Transverse colon (tissue), 4 donors: ENCODE data around the gene MVB12A. TPM values are rescaled to one million over a fixed set of nuclear protein-coding genes. Genes with fewer than 3 reads are reported as not detected.

Experiments used
- DNase-seq: peaks from one replicate; pipeline ENCODE4 v3.0.0-alpha.2; 2019
- H3K27ac ChIP-seq, 4 donors: fragments of 200-600 bp; sonication (generic); 2 replicates each; pipeline ENCODE4 v1.5.1; 2016 to 2018; ENCODE audit warnings: inconsistent platforms in 4 of 4
- H3K27me3 ChIP-seq: fragments of 200-600 bp; sonication (generic); 2 replicates; pipeline ENCODE4 v1.5.1; 2017; ENCODE audit warnings: inconsistent platforms
- H3K36me3 ChIP-seq, 4 donors: fragments of 200-600 bp; sonication (generic); 2 replicates each; pipeline ENCODE4 v1.5.1; 2017 to 2019; ENCODE audit warnings: inconsistent platforms in 4 of 4
- H3K4me1 ChIP-seq, 4 donors: fragments of 200-600 bp; sonication (generic); 2 replicates each; pipeline ENCODE4 v1.5.1; 2017 to 2020; ENCODE audit warnings: inconsistent platforms in 4 of 4
- H3K4me3 ChIP-seq, 4 donors: fragments of 200-600 bp; sonication (generic); 1 replicate in 1 of 4; 2 replicates in 3 of 4; pipeline versions ENCODE4 v1.5.1 to v1.6.1; 2017 to 2019; ENCODE audit warnings: inconsistent platforms in 4 of 4
- H3K9me3 ChIP-seq, 2 donors: fragments of 200-600 bp; sonication (generic); 2 replicates each; pipeline ENCODE4 v1.5.1; 2017 to 2019; ENCODE audit warnings: inconsistent platforms in 2 of 2
- CTCF ChIP-seq, 5 experiments: fragments of 200-600 bp in 3 of 5; fragments of 450-650 bp in 2 of 5; sonication (generic) in 3 of 5; IDR thresholded peaks; 1 replicate in 2 of 5; 2 replicates in 3 of 5; pipeline ENCODE4 v1.5.1; 2016 to 2017; ENCODE audit warnings: antibody characterized with exemption in 5 of 5, inconsistent platforms in 3 of 5, mild to moderate bottlenecking in 2 of 5, moderate library complexity in 1 of 5
- EP300 ChIP-seq: sonication (generic); formaldehyde crosslinking; IDR thresholded peaks from one replicate; pipeline ENCODE4 v1.6.1; 2017; ENCODE audit warnings: antibody characterized with exemption, low read depth
- POLR2A ChIP-seq: fragments of 450-650 bp; IDR thresholded peaks from one replicate; pipeline ENCODE4 v1.6.1; 2016; ENCODE audit warnings: antibody characterized with exemption, mild to moderate bottlenecking, moderate library complexity
- POLR2AphosphoS5 ChIP-seq, 3 donors: sonication (generic); formaldehyde crosslinking; IDR thresholded peaks; one replicate each; pipeline ENCODE4 v1.6.1; 2016; ENCODE audit warnings: antibody characterized with exemption in 3 of 3
- WGBS, 2 donors: methylation state at CpG; one replicate each; pipeline ENCODE4 v1.1.5; 2018; ENCODE audit warnings: low coverage in 1 of 2; 5-methylcytosine and 5-hydroxymethylcytosine counted together
- in situ Hi-C, 4 donors: fragments of 200-750 bp; cut with MboI; loops; one replicate each; pipeline versions ENCODE4 v1.15.0 to v1.15.1; 2017; ENCODE audit warnings: low sequenced_read_pairs in 3 of 4, low pct_ligation_motif_present in 1 of 4, low pct_unique_long_range_greater_than_20kb in 1 of 4
- intact Hi-C: fragments of 100-400 bp; cut with DNase I; formaldehyde crosslinking; loops from one replicate; pipeline ENCODE4 v1.15.1; 2023; ENCODE audit warnings: low total_unique reads
- total RNA-seq, 4 donors: library from RNA; depleted of rRNA; stranded (reverse); fragments of >200 nt; gene quantifications; one replicate each; pipeline ENCODE4 v1.1.0, GENCODE V29; 2016

MVB12A gene
- total RNA-seq, 4 donors from 2014 or later = 22.9 to 84.2 (median 83.1) TPM

DNA sequence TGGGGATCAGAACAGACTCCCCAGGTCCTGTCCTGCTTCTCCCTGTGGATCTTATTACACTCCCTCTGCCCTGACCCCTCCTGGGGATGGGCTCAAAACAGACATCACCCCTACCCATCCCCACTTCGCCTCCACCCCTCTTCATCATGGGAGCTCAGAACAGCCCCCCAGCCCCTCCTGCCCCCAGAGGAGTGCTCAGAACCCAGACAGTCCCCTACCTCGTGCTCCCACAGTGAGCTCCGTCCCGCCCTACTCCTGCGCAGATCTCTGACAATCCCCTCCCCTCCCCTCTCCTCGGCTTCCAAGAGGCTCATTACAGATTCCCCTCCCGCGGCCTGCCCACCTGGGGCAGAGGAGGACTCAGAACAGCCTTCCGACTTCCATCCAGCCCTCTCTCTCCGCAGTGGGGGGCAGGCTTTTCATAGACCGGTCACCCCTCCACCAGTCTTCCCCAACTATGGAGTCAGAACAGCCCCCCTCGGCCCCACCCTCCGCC, 34.8 kb downstream of the MVB12A start:
- TF ChIP-seq POLR2A (no peak), CTCF (IDR thresholded peaks at IDR 0.05) (no peak), POLR2AphosphoS5 (IDR thresholded peaks at IDR 0.05) (no peak), EP300 (no peak)
- WGBS, 2 donors = 21% methylated on average over 12 of the region's 13 CpGs; no CpG with 5 or more reads in 1 of the 2 donors
- intact Hi-C loops (loop anchor here (5.0 kb wide), 1 partner anchor 58 kb away; the partner anchor contains the start of gene PGLS), in situ Hi-C loops (no loop called here)
- Histone ChIP-seq H3K36me3 (no peaks in the 10 kb centered on the region), H3K27me3 (peaks cover 60% of the 10 kb centered on the region), H3K4me1 (peaks cover 0 to 3% (median 1%) of the 10 kb centered on the region in 4 donors), H3K27ac (no peak overlapping the region), H3K9me3 (no peaks in the 10 kb centered on the region), H3K4me3 (no peak overlapping the region)
- no peak for DNase-seq

DNA sequence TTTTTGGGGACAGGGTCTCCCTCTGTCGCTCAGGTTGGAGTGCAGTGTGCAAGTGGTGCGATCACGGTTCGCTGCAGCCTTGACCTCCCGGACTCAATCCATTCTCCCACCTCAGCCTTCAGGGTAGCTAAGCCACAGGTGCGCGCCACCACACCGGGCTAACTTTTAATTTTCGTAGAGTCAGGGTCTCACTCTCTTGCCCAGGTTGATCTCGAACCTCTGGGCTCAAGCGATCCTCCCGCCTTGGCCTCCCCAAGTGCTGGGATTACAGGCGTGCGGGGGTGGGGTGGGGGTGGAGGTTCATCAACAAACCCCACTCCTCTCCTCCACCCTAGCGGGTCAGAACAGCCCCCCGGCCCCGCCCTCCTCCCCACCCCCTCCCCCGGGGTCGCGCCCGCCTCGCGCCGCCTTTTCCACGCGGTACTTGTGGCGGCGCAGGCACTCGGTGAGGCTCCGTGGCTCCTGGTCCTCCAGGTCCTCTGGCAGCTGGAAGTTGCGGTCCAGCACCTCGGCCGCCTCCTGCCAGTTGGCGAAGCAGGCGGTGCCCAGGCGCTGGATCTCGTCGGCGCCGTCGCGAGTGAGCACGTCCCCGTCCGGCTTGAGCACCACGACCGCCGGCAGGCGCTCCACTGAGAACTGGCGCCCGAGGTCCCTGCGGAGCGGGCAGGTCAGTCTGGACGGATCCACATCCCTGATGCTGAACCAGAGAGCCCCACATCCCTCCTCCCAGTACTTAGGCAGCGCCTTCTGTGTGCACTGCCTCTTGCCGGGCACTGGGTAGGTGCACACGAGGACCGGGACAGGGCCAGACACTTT, 35.7 kb downstream of the MVB12A start:
- WGBS, 2 donors = 25% methylated on average over 29 of the region's 58 CpGs; no CpG with 5 or more reads in 1 of the 2 donors
- no peak overlapping the region for H3K27ac ChIP-seq
- H3K36me3 ChIP-seq = no peaks in the 10 kb centered on the region
- peaks cover 0 to 3% (median 1%) of the 10 kb centered on the region in 4 donors for H3K4me1 ChIP-seq
- TF ChIP-seq POLR2A = no peak
- no peak for TF ChIP-seq CTCF (IDR thresholded peaks at IDR 0.05)
- TF ChIP-seq POLR2AphosphoS5 (IDR thresholded peaks at IDR 0.05) = no peak
- no peak for DNase-seq
- peaks cover 67% of the 10 kb centered on the region for H3K27me3 ChIP-seq
- H3K9me3 ChIP-seq = no peaks in the 10 kb centered on the region
- intact Hi-C loops (no loop called here), in situ Hi-C loops (no loop called here)
- H3K4me3 ChIP-seq = no peak overlapping the region

GRCh38 chr19:17456127-17456526, 36.3 kb downstream of the MVB12A start:
- Histone ChIP-seq H3K9me3 (no peaks in the 10 kb centered on the region), H3K36me3 (no peaks in the 10 kb centered on the region), H3K27ac (no peak overlapping the region), H3K4me1 (peaks cover 0 to 3% (median 1%) of the 10 kb centered on the region in 4 donors), H3K4me3 (no peak overlapping the region), H3K27me3 (peaks cover 73% of the 10 kb centered on the region)
- DNase-seq = no peak
- 56 to 72% methylated on average over 5 to 11 of the region's 11 CpGs for WGBS, 2 donors
- no peak for TF ChIP-seq POLR2AphosphoS5 (IDR thresholded peaks at IDR 0.05)
- TF ChIP-seq POLR2A = no peak
- TF ChIP-seq EP300 = no peak
- TF ChIP-seq CTCF (IDR thresholded peaks at IDR 0.05) = no peak
- intact Hi-C loops = no loop called here
- in situ Hi-C loops = no loop called here

- Histone ChIP-seq H3K4me1 (peaks cover 0 to 3% (median 1%) of the 10 kb centered on the region in 4 donors), H3K9me3 (no peaks in the 10 kb centered on the region), H3K36me3 (no peaks in the 10 kb centered on the region), H3K27ac (no peak overlapping the region), H3K27me3 (peaks cover 75% of the 10 kb centered on the region), H3K4me3 (no peak overlapping the region)
- in situ Hi-C loops (no loop called here), intact Hi-C loops (no loop called here)
- DNase-seq = no peak
- TF ChIP-seq CTCF (IDR thresholded peaks at IDR 0.05) = no peak
- TF ChIP-seq POLR2A = no peak
- TF ChIP-seq EP300 = no peak
- no peak for TF ChIP-seq POLR2AphosphoS5 (IDR thresholded peaks at IDR 0.05)
- WGBS, 2 donors = 52% methylated on average over 6 of the region's 6 CpGs; no CpG with 5 or more reads in 1 of the 2 donors
Measured at GRCh38 chr19:17457616-17458015, 37.8 kb downstream of the MVB12A start.
